H9 (cell line): ENCODE data around the gene HYAL1. TPM values are rescaled to one million over a fixed set of nuclear protein-coding genes. Genes with fewer than 3 reads are reported as not detected.

ENCODE experiments used
- DNase-seq: peaks from one replicate; pipeline ENCODE4 v3.0.0-alpha.2; 2017
- H2AFZ ChIP-seq: one replicate; pipeline ENCODE4 v1.6.1; 2013; ENCODE audit warnings: mild to moderate bottlenecking, low read length, control low read depth, moderate library complexity
- H2AK5ac ChIP-seq: 2 replicates; pipeline ENCODE4 v1.6.1; 2013; ENCODE audit warnings: low read length, control low read depth, mixed read lengths; ENCODE audit not compliant: insufficient read length
- H2BK120ac ChIP-seq: one replicate; pipeline ENCODE4 v1.6.1; 2013; ENCODE audit warnings: low read depth, mild to moderate bottlenecking, low read length, control low read depth, inconsistent platforms; ENCODE audit not compliant: poor library complexity, severe bottlenecking
- H2BK12ac ChIP-seq: 2 replicates; pipeline ENCODE4 v1.6.1; 2013; ENCODE audit warnings: low read length, control low read depth, mixed read lengths, low read depth; ENCODE audit not compliant: insufficient read length
- H2BK15ac ChIP-seq: 2 replicates; pipeline ENCODE4 v1.6.1; 2013; ENCODE audit warnings: low read depth, low read length, control low read depth
- H2BK20ac ChIP-seq: one replicate; pipeline ENCODE4 v1.6.1; 2013; ENCODE audit warnings: low read depth, mild to moderate bottlenecking, low read length, control low read depth, inconsistent platforms; ENCODE audit not compliant: poor library complexity, severe bottlenecking
- H2BK5ac ChIP-seq: 2 replicates; pipeline ENCODE4 v1.6.1; 2013; ENCODE audit warnings: low read length, control low read depth, mixed read lengths; ENCODE audit not compliant: insufficient read length
- H3K14ac ChIP-seq: 2 replicates; pipeline ENCODE4 v1.6.1; 2013; ENCODE audit warnings: low read length, control low read depth; ENCODE audit not compliant: insufficient read depth
- H3K18ac ChIP-seq: 2 replicates; pipeline ENCODE4 v1.6.1; 2013; ENCODE audit warnings: low read depth, mild to moderate bottlenecking, mixed read lengths, low read length, control low read depth; ENCODE audit not compliant: insufficient read length
- H3K23ac ChIP-seq: 2 replicates; pipeline ENCODE4 v1.6.1; 2013; ENCODE audit warnings: low read length, control low read depth, mixed read lengths, low read depth; ENCODE audit not compliant: insufficient read length
- H3K23me2 ChIP-seq: 2 replicates; pipeline ENCODE4 v1.6.1; 2013; ENCODE audit warnings: low read depth, mild to moderate bottlenecking, mixed read lengths, low read length, control low read depth; ENCODE audit not compliant: insufficient read length, poor library complexity, severe bottlenecking
- H3K27ac ChIP-seq: 2 replicates; pipeline ENCODE4 v1.5.1; 2013; ENCODE audit warnings: low read length, control low read depth, mixed read lengths, low read depth; ENCODE audit not compliant: insufficient read length
- H3K27me3 ChIP-seq: 2 replicates; pipeline ENCODE4 v1.6.1; 2013; ENCODE audit warnings: low read length, control low read depth, inconsistent platforms; ENCODE audit not compliant: insufficient read depth
- H3K4ac ChIP-seq: 2 replicates; pipeline ENCODE4 v1.6.1; 2013; ENCODE audit warnings: low read depth, mild to moderate bottlenecking, control low read depth, inconsistent platforms, low read length, moderate library complexity
- H3K4me1 ChIP-seq: 2 replicates; pipeline ENCODE4 v1.6.1; 2013; ENCODE audit warnings: low read length, control low read depth, inconsistent platforms; ENCODE audit not compliant: insufficient read depth
- H3K4me2 ChIP-seq: 2 replicates; pipeline ENCODE4 v1.6.1; 2013; ENCODE audit warnings: low read length, control low read depth, mixed read lengths; ENCODE audit not compliant: insufficient read length, insufficient read depth
- H3K56ac ChIP-seq: 2 replicates; pipeline ENCODE4 v1.6.1; 2013; ENCODE audit warnings: low read depth, mild to moderate bottlenecking, mixed read lengths, low read length, control low read depth; ENCODE audit not compliant: insufficient read length
- H3K79me1 ChIP-seq: 2 replicates; pipeline ENCODE4 v1.6.1; 2013; ENCODE audit warnings: low read depth, mild to moderate bottlenecking, moderate library complexity, low read length, control low read depth, inconsistent platforms; ENCODE audit not compliant: insufficient read depth, poor library complexity, severe bottlenecking
- H3K79me2 ChIP-seq: 2 replicates; pipeline ENCODE4 v1.6.1; 2013; ENCODE audit warnings: low read length, control low read depth, inconsistent platforms; ENCODE audit not compliant: insufficient read depth
- H3K9ac ChIP-seq: 2 replicates; pipeline ENCODE4 v1.6.1; 2013; ENCODE audit warnings: low read length, control low read depth, mixed read lengths; ENCODE audit not compliant: insufficient read length; ENCODE audit errors: extremely low read depth
- H3K9me3 ChIP-seq: one replicate; pipeline ENCODE4 v1.6.1; 2013; ENCODE audit warnings: low read depth, low read length, inconsistent platforms; ENCODE audit not compliant: control insufficient read depth
- H3T11ph ChIP-seq: one replicate; pipeline ENCODE4 v1.6.1; 2013; ENCODE audit warnings: mild to moderate bottlenecking, low read length, control low read depth, inconsistent platforms
- H4K20me1 ChIP-seq: one replicate; pipeline ENCODE4 v1.6.1; 2013; ENCODE audit not compliant: control insufficient read depth, insufficient read length, insufficient read depth
- H4K5ac ChIP-seq: 2 replicates; pipeline ENCODE4 v1.6.1; 2013; ENCODE audit warnings: low read depth, mild to moderate bottlenecking, mixed read lengths, low read length, control low read depth; ENCODE audit not compliant: insufficient read length
- H4K8ac ChIP-seq: replicated peaks from 2 replicates; pipeline ENCODE4 v1.6.1; 2013; ENCODE audit warnings: low read length, control low read depth, mixed read lengths, low read depth; ENCODE audit not compliant: insufficient read length
- H4K91ac ChIP-seq: 2 replicates; pipeline ENCODE4 v1.6.1; 2013; ENCODE audit warnings: low read depth, mild to moderate bottlenecking, moderate library complexity, mixed read lengths, low read length, control low read depth; ENCODE audit not compliant: insufficient read length
- H3K27ac Mint-ChIP-seq, 3 experiments: 2 replicates in 2 of 3; 3 replicates in 1 of 3; pipeline ENCODE4 v1.8.0; 2020 to 2021; ENCODE audit warnings: mixed read lengths in 3 of 3, mild to moderate bottlenecking in 1 of 3, moderate library complexity in 1 of 3
- H3K27me3 Mint-ChIP-seq: 2 replicates; pipeline ENCODE4 v1.8.0; 2021; ENCODE audit warnings: low read depth, mild to moderate bottlenecking, moderate library complexity, mixed read lengths
- H3K36me3 Mint-ChIP-seq, 3 experiments: 2 replicates in 2 of 3; 3 replicates in 1 of 3; pipeline ENCODE4 v1.8.0; 2020 to 2021; ENCODE audit warnings: low read depth in 3 of 3, mixed read lengths in 3 of 3; ENCODE audit not compliant: insufficient read depth in 1 of 3
- H3K4me1 Mint-ChIP-seq, 2 experiments: 2 replicates each; pipeline ENCODE4 v1.8.0; 2020; ENCODE audit warnings: mixed read lengths in 2 of 2
- H3K4me3 Mint-ChIP-seq, 2 experiments: 2 replicates in 1 of 2; 3 replicates in 1 of 2; pipeline ENCODE4 v1.8.0; 2020 to 2021; ENCODE audit warnings: mild to moderate bottlenecking in 2 of 2, mixed read lengths in 2 of 2, moderate library complexity in 1 of 2
- H3K9me3 Mint-ChIP-seq, 2 experiments: 2 replicates in 1 of 2; 3 replicates in 1 of 2; pipeline ENCODE4 v1.8.0; 2020; ENCODE audit warnings: mild to moderate bottlenecking in 2 of 2, mixed read lengths in 2 of 2, moderate library complexity in 1 of 2
- WGBS: extraction: QIAGEN DNeasy Blood & Tissue Kit; methylation state at CpG from one replicate; pipeline ENCODE4 v1.1.7; 2013; ENCODE audit warnings: missing lambda C conversion rate, low lambda C conversion rate, mixed read lengths; ENCODE audit not compliant: insufficient read length; ENCODE audit errors: extremely low coverage; 5-methylcytosine and 5-hydroxymethylcytosine counted together
- total RNA-seq: library from RNA; stranded (reverse); gene quantifications from 2 replicates; pipeline ENCODE4 v1.2.1, GENCODE V29; 2021
- TF ChIP-seq, protein P1 (sequence below): fragments of 200-600 bp; sonication (generic); conservative IDR thresholded peaks from 3 replicates; pipeline ENCODE4 v1.8.0; 2021; ENCODE audit warnings: antibody characterized with exemption, mild to moderate bottlenecking

HYAL1 gene
- total RNA-seq, 1 experiment from 2014 or later: 2.0 TPM

DNA sequence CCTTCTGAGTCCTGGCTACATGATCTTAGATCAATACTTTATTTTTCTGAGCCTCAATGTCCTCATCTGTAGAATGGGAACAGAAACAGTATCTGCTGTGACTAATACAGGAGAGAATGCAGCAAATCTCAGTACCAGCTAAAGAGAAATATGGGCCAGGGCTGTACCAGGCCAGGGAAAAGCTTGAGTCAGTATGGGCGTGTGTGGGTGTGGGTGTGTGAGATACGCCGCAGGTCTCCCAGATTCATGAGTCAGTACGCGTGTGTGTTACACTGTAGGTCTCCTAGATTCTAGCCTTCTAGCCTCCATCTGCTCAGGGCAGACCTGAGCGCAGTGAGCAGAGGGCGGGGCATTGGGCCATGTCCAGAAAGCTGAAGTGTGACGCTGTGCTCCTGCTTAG, 52.2 kb downstream of the HYAL1 start:
- Histone ChIP-seq H2BK5ac (no peak overlapping the region), H3K4me2 (no peak overlapping the region), H4K5ac (no peak overlapping the region), H3K14ac (no peak overlapping the region; the same call in 1 of the 2 replicates), H3K23ac (no peak overlapping the region), H2AFZ (no peak overlapping the region), H3K23me2 (no peaks in the 10 kb centered on the region), H3K4ac (no peak overlapping the region), H3K4me1 (no peaks in the 10 kb centered on the region), H2BK120ac (no peak overlapping the region), H3K79me1 (peaks cover 11% of the 10 kb centered on the region), H4K91ac (no peak overlapping the region), H3K9me3 (no peaks in the 10 kb centered on the region), H3K27ac (no peak overlapping the region), H4K8ac (no peak overlapping the region), H3K56ac (no peak overlapping the region), H3K9ac (no peak overlapping the region), H2BK12ac (no peak overlapping the region), H3K18ac (no peak overlapping the region), H2BK15ac (no peak overlapping the region), H3T11ph (no peak overlapping the region), H4K20me1 (peaks cover 5% of the 10 kb centered on the region), H3K79me2 (peaks cover 13% of the 10 kb centered on the region; the same call in 1 of the 2 replicates), H3K27me3 (no peaks in the 10 kb centered on the region), H2BK20ac (no peak overlapping the region), H2AK5ac (no peak overlapping the region)
- no peak for DNase-seq
- peaks cover 18 to 19% of the 10 kb centered on the region in 2 experiments for H3K4me1 Mint-ChIP-seq
- H3K27me3 Mint-ChIP-seq: no peaks in the 10 kb centered on the region
- no CpG with 5 or more reads among the region's 8 CpGs for WGBS
- H3K9me3 Mint-ChIP-seq: no peaks in the 10 kb centered on the region
- H3K4me3 Mint-ChIP-seq: no peak overlapping the region; a peak in 1 of 5 replicates
- TF ChIP-seq, protein P1, sequence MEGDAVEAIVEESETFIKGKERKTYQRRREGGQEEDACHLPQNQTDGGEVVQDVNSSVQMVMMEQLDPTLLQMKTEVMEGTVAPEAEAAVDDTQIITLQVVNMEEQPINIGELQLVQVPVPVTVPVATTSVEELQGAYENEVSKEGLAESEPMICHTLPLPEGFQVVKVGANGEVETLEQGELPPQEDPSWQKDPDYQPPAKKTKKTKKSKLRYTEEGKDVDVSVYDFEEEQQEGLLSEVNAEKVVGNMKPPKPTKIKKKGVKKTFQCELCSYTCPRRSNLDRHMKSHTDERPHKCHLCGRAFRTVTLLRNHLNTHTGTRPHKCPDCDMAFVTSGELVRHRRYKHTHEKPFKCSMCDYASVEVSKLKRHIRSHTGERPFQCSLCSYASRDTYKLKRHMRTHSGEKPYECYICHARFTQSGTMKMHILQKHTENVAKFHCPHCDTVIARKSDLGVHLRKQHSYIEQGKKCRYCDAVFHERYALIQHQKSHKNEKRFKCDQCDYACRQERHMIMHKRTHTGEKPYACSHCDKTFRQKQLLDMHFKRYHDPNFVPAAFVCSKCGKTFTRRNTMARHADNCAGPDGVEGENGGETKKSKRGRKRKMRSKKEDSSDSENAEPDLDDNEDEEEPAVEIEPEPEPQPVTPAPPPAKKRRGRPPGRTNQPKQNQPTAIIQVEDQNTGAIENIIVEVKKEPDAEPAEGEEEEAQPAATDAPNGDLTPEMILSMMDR: no peak
- no peak overlapping the region; a peak in 1 of 7 replicates for H3K27ac Mint-ChIP-seq
- H3K36me3 Mint-ChIP-seq: peaks cover 7 to 38% (median 38%) of the 10 kb centered on the region in 3 experiments
